Measurements from ENCODE around the gene GABBR2.

The GABBR2 gene

DNA sequence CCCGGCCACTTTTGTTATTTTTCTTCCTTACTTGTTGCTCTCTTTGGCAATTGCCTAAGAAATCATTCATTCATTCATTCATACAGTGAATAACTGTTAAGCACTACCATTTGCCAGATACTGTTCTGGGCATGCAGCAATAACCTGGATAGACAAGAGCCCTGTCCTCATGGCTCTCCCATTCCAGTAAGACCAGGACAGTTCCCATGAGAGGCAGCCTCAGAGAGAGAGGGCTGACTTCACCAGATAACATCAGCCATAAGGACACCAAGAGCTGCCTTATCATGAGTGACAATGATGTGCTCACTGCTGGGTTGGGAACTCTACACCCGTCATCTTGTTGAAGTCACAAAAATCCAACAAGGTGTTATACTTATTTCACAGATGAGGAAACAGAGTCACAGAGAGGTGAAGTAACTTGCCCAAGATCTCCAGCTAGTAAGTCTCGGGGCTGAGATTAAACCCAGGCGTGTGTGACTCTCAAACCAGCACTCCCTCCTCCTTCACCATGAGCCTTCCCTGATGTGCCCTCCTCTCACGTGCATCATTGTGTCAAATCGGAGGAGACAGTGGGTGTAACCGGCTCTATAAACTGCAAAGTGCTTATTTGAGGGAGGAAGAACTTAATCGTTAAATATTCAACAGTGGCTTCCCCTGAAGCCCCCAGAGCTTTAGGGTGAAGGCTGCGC is 392.1 kb downstream of the GABBR2 start:
- in situ Hi-C loops (cut with HindIII; ENCODE audit: low pct_unique_long_range_greater_than_20kb, low sequenced_read_pairs), result no loop called here
- no peak for DNase-seq (ENCODE audit: low read depth in 1 of 2, low spot score in 1 of 2)
- no peak for TF ChIP-seq JUND (IDR thresholded peaks at IDR 0.05; ENCODE audit: low read depth)

DNA sequence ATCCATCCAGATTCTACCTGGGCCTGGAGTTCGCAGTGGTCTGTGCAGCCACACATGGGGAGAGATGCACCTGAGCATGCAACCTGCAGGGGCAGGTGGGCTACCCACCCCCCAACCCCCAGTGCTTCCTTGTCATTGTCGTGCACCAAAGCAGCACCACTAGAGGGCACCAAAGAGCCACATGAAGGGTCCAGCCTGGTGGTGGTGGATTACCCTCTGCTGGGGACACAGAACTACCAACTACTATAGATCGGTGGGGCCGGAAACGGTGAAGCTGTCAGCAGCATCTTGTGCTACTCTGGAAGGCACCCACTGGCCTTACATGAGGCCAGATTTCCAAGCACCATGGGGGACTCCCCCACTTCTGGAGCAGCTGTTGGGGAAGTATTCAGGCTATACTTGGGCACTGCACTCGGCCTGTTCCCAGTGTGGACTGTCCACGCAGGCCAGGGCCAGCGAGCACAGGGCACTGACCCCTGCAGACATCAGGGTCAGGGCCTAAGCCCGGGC is 393.1 kb downstream of the GABBR2 start:
- peak; percentile 76 to 80 for DNase-seq (ENCODE audit: low read depth in 1 of 2, low spot score in 1 of 2)
- TF ChIP-seq JUND (IDR thresholded peaks at IDR 0.05; ENCODE audit: low read depth), result no peak
- in situ Hi-C loops (cut with HindIII; ENCODE audit: low pct_unique_long_range_greater_than_20kb, low sequenced_read_pairs), result no loop called here

DNA sequence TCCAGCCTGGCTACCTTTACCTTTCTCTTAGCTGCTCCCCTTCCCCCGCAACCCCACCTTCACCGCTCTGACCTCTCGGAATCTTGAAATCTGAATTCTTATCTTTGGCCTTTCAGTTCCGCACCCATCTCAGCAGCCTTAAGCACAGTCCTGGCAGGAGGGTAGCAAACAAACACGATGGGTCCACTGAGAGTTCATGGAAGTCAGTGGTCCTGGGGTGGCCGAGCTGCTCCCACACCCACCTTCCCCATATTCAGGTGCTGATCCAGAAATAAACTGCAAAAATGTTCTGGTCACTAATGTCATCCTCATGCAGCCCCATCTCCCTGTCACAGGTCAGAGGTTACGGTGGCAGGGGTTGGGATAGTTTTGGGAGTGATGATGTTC is 393.7 kb downstream of the GABBR2 start:
- no peak for TF ChIP-seq JUND (IDR thresholded peaks at IDR 0.05; ENCODE audit: low read depth)
- no peak for DNase-seq (ENCODE audit: low read depth in 1 of 2, low spot score in 1 of 2)
- in situ Hi-C loops (cut with HindIII; ENCODE audit: low pct_unique_long_range_greater_than_20kb, low sequenced_read_pairs), result no loop called here

DNA sequence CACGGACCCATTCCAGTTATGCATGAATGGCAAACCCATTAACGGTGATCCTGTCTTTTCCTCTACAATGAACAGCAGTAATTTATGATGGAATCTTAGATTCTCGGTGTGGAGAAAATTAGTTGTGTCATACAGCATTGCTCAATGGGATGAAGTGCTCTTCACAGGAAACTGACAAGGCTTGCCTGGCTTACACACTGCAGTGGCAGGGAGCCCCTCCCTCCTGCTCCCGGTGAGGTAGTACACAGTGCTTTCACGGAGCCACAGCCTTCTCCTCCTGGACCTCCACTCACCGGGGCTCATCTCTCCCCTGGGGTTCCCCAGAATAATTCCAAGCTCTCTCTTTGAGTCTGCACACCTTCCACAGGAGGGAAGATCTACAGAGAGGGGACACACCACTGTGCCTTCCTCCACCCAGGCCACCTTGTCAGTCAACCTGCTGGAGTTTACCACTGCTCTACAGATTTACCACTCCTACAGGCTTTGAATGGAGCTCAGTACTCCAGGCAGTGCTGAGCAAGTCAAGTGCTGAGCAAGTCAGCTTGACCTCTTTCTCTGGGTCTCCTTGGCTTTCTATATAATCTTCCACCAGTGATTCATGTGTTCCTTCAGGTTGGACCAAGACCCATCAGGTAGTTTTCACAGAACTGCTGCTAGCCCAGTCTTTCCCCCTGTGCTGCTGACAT is 394.2 kb downstream of the GABBR2 start:
- no peak for TF ChIP-seq JUND (IDR thresholded peaks at IDR 0.05; ENCODE audit: low read depth)
- no peak for DNase-seq (ENCODE audit: low read depth in 1 of 2, low spot score in 1 of 2)
- in situ Hi-C loops (cut with HindIII; ENCODE audit: low pct_unique_long_range_greater_than_20kb, low sequenced_read_pairs), result no loop called here

DNA sequence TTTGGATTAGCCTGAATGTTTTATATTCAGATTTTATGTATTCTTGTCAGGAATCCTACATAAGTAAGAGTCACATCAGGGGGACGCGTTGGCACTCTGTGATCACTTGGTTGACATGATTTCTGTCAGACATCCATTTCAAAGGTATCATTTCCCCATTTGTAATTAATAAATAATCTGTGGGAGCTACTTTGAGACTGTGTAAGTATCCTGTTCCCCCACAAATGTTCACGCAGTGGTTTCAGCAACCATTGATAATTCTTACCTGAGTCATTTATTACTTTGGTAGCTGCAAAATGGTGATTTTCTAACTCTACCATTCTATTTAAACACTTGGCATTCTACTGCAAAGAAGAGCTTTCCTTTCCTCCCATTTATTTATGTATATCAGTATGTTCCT is 396.4 kb downstream of the GABBR2 start:
- TF ChIP-seq JUND (IDR thresholded peaks at IDR 0.05; ENCODE audit: low read depth), result no peak
- no peak for DNase-seq (ENCODE audit: low read depth in 1 of 2, low spot score in 1 of 2)
- in situ Hi-C loops (cut with HindIII; ENCODE audit: low pct_unique_long_range_greater_than_20kb, low sequenced_read_pairs), result no loop called here

DNA sequence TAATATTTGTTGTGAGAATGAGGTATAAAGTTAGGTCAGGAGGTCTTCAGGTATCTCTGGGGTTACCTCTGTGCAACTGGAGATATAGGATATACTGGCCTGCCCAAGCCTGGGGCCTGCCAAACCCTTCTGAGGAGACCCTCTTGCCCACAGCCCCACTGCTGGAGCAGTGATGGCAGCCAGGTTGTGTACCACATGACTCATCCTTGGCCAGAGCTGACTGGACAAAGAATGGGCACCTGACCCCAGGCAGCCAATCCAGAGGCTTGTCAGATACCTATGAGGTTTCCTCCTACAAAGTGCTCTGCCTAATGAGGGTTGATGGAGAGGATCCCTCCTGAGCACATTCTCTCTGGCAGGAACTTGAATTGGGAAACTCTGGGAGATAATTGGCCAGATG is 397.2 kb downstream of the GABBR2 start:
- DNase-seq (ENCODE audit: low read depth in 1 of 2, low spot score in 1 of 2), result no peak
- no peak for TF ChIP-seq JUND (IDR thresholded peaks at IDR 0.05; ENCODE audit: low read depth)
- in situ Hi-C loops (cut with HindIII; ENCODE audit: low pct_unique_long_range_greater_than_20kb, low sequenced_read_pairs), result no loop called here

DNA sequence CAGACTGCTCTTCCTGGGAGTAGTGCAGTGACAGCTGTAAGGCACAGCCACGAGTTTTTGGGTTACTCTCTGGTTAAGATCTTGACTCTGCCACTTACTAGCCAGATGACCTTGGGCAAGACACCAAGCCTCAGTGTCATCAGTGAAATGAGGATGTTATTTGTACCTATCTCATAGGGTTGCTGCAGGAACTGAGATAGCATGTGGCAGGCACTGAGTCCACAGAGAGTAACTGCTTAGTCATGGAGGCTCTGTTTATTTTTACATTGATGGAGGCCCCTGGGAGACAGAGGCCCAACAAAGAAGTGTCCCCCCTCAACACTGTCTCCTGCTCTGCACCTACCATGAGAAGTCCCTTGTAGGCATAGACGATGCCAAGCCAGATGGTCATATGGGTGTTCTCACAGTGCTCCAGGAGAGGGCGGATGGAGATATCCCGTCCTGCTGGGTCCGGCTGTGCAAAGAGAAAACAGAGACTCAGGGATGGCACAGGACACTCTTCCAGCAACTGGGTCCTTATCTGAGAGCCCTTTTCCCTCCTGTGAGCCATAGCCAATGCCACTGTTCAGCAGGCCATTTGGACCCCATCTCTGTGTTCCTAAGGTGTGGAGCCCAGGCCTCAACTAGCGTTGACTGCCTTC is 397.9 kb downstream of the GABBR2 start:
- no peak for DNase-seq (ENCODE audit: low read depth in 1 of 2, low spot score in 1 of 2)
- no peak for TF ChIP-seq JUND (IDR thresholded peaks at IDR 0.05; ENCODE audit: low read depth)
- in situ Hi-C loops (cut with HindIII; ENCODE audit: low pct_unique_long_range_greater_than_20kb, low sequenced_read_pairs), result no loop called here

DNA sequence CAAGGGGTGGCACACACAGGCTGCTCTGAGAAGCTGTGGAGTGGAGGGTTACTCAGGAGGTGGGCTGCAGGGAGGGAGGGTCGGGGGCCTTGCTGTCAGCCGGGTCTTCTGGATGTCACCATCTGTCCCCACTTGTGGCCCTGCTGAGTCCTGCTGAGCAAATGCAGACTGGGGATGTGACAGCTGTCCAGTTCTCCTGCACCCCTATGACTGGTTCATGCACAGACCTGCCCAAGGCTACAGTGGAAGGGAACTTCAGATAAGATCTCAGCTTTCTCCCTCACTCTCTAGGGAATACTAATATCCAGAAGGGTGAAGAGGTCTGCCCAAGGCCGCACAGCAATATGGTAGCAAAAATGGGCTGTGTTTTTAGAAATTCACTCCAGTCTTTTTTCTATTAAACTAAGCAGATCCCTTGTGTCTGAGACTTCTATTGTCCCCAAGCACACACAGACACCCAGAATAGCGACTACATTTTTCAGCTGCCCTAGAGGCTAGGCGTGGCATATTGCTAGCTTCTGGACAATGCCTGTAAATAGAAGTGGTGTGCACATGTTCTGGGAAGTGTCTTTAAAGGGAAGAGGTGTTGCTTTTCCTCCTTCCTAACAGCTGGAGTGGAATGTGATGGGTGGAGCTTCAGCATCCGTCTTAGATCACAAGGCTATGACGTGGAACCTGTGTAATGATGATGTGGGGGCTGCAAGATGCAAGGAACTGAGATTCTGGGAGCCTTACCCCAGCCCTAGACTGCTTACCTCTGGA is 402.2 kb downstream of the GABBR2 start:
- TF ChIP-seq JUND (IDR thresholded peaks at IDR 0.05; ENCODE audit: low read depth), result no peak
- in situ Hi-C loops (cut with HindIII; ENCODE audit: low pct_unique_long_range_greater_than_20kb, low sequenced_read_pairs), result no loop called here
- DNase-seq (ENCODE audit: low read depth in 1 of 2, low spot score in 1 of 2), result peak in 1 of 2 experiments; percentile 3

DNA sequence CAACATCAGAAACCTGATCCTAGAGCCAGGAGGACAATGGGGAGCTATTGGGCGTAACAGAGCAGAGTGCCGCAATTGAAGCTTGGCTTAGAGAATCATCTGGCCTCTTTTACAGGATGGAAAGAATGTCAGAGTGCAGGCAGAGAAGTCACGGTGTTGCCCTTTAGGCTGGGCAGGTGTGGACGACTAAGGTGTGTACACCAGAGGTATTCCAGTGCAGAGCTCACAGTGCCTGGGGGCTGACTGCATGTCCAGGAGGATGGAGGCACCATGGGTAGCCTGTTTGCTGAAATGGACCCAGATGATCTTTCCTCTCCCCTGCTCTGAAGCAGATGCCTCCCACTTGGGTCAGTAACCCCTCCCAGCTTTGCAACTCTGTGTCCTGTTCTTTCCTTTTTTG is 404.4 kb downstream of the GABBR2 start:
- in situ Hi-C loops (cut with HindIII; ENCODE audit: low pct_unique_long_range_greater_than_20kb, low sequenced_read_pairs), result no loop called here
- no peak for TF ChIP-seq JUND (IDR thresholded peaks at IDR 0.05; ENCODE audit: low read depth)
- DNase-seq (ENCODE audit: low read depth in 1 of 2, low spot score in 1 of 2), result no peak

DNA sequence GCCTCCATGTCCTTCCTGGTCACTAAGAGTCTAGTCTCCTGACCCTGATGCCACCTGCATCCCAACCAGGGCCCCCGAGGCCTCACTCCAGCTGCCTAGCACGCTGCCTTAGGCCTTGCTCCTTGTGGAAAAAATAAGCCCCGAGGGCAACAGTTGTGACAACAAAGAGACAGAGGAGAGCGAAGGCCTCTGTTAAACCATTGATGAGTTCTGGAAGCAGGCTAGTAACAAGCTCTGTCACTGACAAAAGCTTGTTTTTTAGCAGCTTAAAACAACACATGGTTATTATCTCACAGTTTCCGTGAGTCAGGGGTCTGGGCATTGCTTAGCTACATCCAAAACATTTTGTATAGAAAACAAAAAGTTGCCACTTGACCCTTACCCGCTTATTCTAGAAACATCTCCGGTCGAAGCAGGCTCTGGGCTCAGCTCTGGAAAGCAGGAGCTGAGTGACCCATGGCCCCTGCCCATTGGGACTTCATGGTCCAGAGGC is 405.1 kb downstream of the GABBR2 start:
- in situ Hi-C loops (cut with HindIII; ENCODE audit: low pct_unique_long_range_greater_than_20kb, low sequenced_read_pairs), result no loop called here
- TF ChIP-seq JUND (IDR thresholded peaks at IDR 0.05; ENCODE audit: low read depth), result no peak
- no peak for DNase-seq (ENCODE audit: low read depth in 1 of 2, low spot score in 1 of 2)

DNA sequence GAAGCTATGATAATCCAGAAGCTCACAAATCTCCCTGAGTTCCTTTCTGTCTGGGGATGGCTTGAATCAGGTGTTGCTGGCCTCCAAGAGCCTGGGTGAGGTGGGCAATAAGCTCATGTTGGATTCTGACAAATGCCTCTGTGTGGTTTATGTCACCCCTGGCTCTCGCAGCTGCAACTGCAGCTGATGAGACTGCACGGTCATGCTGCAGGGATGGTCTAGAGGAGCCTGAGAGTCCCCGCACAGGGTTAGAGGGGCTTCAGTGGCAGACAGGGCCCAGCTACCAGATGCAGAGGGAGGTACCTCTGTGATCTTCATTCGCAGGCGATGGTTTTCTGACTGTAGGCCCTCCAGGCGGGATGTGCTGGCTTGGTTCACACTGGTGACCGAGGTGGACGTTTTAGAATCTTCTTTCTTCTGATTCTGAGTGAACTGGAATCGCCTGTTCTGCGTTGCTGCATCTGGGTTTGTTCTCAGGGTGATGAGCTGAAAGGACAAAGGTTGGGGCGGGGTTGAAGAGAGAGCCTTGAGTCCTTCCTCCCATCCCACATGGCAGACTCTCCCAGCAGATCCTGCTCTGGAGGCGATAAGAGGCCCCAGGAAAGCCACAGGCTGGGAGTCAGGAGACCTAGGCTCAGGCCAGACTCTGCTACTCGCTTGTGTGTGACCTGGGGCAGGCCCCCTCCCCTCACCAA is 405.6 kb downstream of the GABBR2 start:
- TF ChIP-seq JUND (IDR thresholded peaks at IDR 0.05; ENCODE audit: low read depth), result no peak
- in situ Hi-C loops (cut with HindIII; ENCODE audit: low pct_unique_long_range_greater_than_20kb, low sequenced_read_pairs), result no loop called here
- no peak for DNase-seq (ENCODE audit: low read depth in 1 of 2, low spot score in 1 of 2)

DNA sequence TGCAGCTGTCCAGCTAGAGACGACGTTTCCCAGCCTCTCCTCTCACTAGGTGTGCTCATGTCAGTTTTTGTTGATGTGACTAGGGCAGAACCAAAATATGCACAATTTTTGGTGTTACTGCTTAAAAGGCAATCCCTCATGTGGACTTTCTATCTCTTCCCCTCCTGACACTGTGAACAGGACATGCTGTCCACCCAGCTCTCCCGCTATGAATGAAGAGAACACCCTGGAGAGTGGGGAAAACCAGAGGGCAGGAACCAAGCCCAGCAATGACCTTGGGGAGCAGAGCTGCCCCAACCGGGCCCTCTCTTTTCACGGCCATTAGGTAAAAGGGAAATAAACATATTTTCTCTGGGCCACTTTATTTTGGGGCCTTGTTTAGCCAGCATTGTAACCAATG is 406.6 kb downstream of the GABBR2 start:
- in situ Hi-C loops (cut with HindIII; ENCODE audit: low pct_unique_long_range_greater_than_20kb, low sequenced_read_pairs), result no loop called here
- DNase-seq (ENCODE audit: low read depth in 1 of 2, low spot score in 1 of 2), result no peak
- no peak for TF ChIP-seq JUND (IDR thresholded peaks at IDR 0.05; ENCODE audit: low read depth)

All from T47D (cell line).